GDM1 (cell line): Measurements from ENCODE around the gene TSPAN15.
"Not testable (repeated sequence)": the region's sequence is repeated elsewhere in the genome, so short reads cannot be mapped to it uniquely, and the experiment has no call there.

ENCODE experiments used
- DNase-seq: peaks from one replicate; lab custom pipeline; 2025; lab: John Stamatoyannopoulos, UW

The TSPAN15 gene

DNA sequence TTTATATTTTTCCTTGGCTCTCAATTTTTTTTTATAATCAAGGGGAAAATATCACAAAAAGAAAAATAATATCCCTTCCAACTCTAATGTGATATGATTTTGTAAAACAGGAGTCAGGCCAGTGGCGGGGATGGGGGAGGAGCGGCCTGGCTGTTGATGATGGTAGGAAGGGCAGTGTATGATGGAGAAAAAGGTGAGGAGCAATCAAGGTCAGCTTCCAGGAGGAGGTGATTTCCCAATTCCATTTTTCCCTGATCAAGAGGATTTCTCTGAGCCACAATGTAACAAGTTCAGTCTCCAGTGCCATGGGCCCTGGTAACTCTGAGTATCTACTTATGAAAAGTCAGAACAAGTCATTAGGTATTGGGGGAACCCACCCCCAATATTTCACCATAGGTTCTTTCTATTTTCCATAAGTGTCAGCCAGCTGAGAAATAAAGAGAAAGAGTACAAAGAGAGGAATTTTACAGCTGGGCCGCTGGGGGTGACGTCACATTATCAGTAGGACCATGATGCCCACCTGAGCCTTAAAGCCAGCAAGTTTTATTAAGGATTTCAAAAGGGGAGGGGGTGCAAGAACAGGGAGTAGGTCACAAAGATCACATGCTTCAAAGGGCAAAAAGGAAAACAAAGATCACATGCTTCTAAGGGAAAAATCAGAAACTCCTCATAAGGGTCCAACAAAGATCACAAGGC is 37.0 kb downstream of the TSPAN15 start:
- not testable (repeated sequence) for DNase-seq

DNA sequence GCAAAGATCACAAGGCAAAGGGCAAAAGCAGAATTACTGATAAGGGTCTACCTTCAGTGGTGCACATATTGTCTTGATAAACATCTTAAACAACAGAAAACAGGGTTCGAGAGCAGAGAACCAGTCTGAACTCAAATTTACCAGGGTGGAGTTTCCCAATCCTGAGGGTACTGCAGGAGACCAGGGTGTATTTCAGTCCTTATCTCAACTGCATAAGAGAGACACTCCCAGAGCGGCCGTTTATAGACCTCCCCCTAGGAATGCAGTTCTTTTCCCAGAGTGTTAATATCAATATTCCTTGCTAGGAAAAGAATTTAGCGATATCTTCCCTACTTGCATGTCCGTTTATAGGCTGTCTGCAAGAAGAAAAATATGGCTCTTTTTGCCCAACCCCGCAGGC is 37.6 kb downstream of the TSPAN15 start:
- DNase-seq, result not testable (repeated sequence)

DNA sequence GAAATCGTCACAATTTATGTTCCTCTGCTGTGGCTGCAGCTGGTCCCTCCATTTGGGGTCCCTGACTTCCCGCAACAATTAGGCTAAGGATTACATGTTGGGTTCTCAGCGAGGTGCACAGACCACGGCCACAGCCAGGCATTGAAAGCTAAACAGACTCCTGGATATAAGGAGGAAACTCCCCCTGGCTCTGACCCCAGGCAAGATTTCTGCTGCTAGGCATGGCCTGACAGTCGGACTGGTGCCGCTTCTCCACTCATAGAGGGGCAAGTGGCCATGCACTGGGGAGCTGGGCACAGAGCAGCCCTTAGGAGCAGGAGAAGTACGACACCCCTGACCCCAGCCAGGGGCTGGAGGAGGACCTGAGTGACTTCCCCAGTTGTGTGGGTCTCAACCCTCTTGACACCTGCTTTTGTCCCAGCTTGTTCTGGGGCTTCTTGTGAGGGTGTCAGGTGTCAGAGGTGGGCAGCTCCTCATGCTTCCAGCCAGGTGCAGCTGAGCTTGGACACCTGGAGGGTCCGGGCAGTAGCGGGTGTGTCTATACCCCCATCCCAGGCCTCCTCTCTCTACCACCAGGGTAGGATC is 38.3 kb downstream of the TSPAN15 start:
- DNase-seq, result no peak

DNA sequence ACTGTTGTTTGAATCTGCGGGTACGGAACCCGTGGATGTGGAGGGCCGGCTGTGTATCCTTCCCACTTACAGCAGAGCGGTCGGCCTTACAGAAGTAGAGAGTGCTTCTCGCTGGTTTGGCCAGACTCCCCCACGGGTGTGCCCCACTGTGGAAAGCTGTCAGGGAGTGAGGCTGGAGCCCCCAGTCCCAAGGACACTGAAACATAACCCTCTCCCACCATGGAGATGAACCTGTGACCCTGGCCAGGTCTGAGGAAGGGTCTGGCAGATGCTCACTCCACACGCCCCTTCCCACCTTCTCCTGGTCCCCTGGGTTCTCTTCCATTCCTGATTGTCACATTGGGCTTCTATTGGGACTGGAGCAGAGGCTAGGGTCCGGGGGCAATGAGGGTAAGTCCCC is 39.6 kb downstream of the TSPAN15 start:
- no peak for DNase-seq

DNA sequence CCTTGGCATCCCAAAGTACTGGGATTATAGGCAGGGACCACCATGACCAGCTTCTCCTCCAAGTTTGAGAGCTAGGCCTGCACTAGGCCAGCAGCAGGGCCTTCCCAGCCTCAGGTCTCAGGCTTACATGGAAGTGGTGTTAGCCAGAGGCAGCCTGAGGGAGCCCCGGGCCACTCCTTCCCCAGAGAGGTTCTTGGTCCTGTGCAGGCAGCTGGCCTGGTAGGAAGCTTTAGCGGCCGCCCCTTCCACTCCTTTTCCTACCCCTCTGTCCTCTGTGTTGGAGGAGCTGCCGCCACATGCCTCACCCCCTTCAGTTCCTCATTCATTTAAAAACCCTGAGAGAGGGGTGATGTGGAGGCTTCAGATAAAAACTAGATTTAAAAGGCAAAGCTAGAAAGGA is 40.3 kb downstream of the TSPAN15 start:
- peak; percentile 48 for DNase-seq

DNA sequence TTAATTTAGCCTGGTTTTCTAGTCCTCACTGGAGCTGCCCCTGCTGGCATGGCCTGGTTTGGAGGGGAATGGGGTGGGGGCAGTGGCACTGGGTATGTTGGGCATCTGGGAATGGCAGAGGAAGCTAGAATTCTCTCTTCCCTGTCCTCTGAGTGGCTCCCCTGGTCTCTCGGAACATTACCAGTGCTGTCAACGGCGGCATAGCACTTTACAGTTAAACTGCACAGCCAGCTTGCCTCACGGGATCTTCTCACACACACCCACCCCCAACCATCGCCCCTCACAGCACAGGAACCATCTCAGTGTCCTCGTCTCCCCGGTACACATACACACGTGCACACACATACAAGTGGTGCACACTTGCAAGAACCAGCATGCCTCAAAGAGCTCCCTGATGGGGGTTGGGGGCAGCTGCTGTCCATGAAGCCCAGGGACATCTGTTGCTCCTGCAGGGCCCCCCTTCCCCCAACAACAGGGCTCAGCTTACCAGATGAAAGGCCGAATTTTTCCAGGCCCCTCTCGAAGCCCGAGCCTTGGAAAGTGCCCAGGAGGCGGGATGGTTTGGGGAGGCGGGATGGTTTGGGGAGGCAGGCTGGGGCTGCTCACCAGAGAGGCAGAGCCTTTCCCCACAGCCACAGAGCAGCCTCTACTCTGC is 41.0 kb downstream of the TSPAN15 start:
- no peak for DNase-seq

DNA sequence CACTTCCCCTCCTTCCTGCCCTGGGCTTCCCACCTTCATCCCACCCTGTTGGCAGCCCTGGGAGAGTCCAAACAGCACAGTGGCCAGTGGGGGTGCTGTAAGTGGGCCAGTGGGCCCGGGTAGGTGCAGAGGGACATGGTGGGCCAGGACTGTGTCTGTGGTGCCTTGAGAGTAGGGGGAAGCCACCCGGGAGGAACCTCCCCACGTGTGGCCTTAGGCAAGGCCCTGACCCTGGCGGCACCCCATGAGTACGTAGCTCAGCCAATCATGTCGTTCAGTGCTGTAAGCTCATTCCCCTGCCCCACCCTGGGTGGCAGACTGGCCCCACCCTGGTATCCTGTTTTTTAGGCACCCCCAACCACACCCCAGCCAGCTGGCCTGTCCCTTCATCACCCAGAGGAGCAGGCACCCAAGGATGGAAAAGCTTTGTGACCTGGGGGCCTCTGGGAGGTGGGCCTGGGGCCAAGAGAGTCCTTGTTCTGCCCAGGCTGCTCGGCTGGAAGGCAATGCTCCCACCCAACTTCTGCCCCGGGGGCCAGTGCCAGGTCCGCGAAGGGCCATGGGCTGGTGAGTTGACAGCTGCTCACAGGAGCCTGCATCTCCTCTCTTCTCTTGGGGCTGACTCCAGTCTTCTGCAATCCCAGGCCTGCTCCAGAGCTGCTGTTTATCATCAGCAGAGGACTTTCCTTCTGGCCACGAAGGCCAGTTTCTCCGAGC is 41.6 kb downstream of the TSPAN15 start:
- no peak for DNase-seq

DNA sequence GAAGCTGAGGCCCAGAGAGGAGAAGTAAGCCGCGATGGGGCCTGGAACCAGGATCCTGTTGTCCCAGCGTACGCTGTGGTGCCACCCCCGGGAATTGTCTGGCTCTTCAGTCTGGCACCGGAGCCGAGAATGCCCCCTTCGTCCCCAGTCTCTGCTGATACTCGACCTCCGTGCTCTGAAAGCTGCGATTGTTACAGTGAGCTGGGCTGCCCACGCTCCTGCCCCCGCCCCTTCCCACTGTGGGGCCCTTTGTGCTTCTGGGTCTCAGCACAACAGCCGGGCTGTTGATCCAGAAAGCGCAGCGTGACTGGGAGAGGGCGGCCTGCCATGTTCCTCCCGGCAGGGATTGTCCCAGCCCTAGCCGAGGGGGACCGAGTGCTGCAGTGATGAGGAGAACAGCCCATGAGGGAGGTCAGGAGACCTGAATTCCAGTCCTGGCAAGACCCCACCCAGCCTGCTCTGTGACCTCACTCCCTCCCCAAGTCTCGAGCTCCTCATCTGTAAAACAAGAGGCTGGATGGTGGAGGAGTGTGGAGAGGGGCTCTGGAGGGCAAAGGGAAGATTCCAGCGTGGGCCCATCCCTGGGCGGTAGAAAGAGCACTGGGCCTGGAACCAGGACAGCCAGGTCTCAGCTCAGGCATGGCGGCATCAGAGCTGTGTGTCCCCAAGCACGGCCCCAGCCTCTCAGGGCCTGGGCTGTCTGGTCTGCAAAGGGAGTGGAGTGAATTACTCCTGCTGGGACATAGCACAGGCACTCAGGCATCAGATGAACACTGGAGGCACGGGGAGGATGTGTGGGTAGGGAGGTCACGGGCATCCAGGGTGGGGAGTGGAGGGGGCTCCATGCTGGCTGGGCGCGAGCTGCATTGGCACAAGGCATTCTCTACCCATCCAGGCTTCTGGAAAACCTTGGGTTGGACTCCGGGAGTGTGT is 43.6 kb downstream of the TSPAN15 start:
- no peak for DNase-seq

DNA sequence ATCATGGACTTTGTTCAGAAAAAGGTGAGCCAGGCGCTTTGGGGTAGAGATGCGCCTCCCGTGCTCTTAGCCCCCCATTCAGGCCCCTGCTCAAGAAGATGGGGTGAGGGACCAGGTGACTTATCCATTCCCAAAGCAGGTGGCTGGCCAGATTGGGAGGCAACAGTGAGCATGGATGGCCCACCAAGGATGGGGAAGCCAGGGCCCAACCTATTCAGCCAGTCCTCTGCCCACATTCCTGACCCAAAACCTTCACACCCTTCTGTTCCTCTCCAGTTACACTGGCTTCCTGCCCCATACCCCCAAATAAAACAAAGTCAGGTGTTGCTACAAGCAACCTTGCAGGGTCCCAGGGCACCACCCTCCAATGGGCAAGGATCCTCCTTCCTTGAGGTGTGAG is 44.4 kb downstream of the TSPAN15 start:
- DNase-seq, result no peak

DNA sequence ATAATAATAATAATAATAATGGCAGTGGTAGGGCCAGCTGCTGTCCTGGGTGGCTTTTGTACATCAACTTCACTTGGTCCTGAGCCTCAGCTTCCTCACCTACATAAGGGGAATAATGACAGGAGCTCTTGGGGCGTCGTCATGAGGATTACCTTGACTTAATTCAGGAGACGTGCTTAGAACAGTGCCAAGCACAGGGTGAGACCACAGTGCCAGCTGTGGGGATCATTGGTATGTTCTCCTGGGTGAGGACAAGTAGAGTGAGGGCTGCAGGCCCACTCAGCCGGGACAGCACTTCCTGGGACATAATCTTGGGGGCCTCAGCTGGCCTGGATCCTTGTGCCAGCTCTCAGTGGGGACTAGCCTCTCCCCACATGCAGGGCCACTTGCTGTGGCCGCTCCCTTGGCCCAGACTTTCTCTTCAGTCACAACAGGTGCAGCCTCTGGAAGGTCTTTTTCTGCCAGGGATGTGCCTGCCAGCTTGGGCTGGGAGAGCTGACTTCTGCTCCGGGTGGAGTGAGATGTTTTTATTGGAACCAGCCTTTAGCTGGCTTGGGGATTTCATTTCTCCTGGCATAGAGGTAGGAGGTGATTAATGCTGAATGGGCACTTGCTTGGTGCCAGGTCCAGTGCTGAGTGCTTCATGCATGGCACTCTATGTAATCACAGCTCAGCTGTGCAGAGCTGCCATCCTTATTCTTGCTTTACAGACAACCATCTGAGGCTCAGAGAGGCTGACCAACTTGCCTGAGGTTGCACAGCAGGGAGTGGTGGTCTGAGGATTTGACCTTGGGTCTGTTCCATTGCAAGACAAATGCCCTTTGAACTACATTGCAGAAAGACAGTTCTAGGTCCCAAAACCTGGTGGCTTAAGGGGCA is 45.3 kb downstream of the TSPAN15 start:
- no peak for DNase-seq

DNA sequence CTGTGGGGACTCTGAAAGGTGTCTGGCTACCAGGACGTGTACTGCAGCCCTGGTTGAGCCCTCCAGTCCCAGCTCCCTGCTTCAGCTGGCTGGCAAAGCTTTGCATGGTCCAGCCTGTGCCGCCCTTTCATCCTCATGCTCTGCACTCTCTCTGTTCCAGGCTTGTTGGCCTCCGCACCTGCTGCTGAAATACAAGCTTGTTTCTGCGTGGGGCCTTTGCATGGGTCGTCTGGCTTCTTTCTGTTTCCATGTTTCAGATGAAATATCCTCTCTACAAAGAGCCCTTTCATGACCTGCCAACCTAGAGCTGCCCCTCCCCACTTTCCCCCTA is 45.9 kb downstream of the TSPAN15 start:
- DNase-seq, result no peak

DNA sequence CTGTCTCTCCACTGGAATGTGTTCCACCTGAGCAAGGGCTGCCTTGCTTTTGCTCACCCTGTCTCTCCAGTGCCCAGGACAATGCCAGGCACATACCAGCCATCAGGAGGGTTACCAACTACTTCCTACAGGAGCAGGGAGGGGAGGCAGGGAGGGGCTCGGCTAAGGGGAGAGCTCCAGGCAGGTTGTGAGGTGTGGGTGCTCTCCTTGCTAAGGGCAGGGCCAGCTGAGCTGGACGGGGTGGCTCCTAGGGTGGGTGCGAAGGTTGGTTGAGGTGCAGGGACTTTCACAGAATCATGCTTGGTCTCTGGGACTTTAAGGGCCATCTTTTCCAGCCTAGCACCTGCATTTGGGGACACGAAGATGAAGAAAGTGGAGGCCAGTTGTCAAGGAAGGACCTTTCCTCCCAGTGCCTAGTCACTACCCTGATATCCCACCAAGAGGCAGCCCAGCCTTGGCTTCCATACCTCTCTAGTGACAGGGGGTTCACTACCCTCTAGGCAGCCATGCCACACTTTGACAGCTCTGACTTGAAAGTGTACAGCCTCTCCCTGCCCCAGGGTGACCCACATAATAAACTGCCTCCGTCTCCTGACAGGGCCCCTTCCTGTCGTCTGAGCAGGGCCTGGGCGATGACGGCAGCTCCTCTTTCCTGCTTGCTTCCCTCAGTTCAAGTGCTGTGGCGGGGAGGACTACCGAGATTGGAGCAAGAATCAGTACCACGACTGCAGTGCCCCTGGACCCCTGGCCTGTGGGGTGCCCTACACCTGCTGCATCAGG is 46.5 kb downstream of the TSPAN15 start:
- DNase-seq, result peak; percentile 38

DNA sequence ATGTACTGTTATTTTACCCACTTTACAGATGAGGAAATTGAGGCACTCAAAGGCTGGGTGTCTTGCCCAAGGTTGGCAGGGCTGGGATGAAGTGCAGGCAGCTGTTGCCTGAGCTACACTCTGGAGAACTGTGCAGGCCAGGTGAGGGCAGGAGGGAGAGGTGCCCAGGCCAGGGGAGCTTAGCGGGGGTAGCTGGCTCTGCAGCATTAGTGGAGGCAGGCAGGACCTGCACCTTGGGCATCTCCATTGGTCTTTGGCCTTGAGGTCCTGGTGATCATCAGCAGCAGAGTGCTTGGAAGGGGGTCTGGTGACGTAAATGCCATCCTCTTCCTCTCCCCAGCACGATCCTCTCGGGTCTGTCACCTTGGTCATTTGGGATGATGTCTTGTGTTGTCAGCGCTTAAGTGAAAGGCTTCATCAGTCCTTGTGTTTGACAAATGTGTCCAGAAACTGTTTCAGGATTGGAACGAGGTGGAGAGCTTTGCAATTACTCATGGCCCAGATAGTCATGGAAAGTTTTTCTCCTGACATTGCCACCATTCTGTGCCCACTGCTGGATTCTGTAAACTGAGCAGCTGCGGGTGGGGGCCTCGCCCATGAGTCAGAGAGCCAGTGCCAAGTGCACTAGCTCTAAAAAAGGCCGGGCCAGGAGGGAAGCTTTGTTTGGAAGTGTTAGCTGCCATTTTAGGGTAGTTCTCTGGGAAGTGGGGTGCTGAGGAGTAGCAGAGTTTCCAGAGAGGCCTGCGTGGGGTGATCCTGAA is 47.6 kb downstream of the TSPAN15 start:
- DNase-seq, result no peak

DNA sequence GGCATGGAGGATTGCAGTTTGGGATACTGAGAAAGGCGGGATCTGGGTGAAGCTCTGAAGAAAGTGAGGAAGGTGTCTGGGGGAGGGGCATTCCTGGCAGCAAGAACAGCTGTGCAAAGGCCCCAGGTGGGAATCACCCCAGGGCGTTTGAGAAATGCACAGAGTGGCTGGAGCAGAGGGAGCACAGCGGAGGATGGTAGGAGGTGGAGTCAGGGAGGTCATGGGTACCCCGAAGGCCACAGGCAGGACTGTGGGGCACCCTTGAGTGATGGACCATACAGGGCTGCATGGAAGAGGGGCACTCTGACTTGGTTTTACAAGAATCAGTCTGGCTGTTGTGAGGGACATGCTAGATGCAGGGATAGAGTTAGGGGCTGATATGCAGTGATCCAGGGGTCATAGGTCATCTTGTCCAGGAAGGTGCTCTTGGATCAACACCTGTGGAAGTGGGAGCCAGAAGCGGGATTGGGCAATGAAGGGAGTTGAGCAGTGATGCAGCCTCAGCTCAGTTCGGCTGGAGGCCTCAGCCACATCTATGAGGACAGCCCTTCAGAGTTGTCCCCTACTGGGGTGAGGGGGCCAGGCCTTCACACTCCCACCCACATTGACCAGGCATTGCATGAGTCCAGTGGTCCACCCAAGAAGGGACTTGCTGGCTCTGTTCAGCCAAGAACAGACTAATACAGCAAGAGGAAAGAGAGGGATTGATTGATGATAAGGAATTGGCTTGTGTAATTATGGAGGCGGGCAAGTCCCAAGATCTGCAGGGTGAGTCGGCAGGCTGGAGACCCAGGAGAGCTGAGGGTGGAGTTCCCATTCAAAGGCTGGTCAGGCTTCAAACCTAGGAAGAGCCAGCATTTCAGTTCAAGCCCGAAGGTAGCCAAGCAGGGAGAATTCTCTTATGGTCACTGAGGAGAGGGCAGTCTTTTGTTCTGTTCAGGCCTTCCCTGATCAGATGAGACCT is 48.7 kb downstream of the TSPAN15 start:
- no peak for DNase-seq

DNA sequence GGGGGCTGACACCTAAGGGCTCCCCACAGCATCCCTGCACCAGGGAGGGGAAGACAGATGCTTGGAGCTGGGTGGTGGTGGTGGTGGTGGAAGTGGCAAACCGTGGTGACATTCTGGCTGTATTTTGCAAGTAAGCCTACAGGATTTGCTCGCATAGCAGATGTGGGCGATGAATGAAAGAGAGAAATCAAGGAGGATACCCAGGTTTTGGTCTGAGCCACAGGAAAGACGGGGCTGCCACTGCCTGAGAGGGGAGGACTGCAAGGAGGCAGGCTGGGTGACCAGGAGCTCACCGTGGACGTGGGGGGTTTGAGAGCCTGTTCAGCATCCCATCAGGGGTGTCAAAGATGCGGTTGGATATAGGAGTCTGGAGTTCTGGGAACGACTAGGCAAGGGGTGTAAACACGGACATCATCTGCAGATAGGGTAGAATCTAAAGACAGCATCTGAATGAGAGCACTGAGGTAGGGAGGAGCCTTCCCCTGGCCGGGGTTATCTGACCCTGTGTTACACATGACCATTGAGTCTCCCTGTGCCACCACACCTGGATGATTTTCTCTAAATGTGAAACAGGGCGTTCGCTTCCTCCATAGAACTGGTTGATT is 49.7 kb downstream of the TSPAN15 start:
- DNase-seq, result no peak

DNA sequence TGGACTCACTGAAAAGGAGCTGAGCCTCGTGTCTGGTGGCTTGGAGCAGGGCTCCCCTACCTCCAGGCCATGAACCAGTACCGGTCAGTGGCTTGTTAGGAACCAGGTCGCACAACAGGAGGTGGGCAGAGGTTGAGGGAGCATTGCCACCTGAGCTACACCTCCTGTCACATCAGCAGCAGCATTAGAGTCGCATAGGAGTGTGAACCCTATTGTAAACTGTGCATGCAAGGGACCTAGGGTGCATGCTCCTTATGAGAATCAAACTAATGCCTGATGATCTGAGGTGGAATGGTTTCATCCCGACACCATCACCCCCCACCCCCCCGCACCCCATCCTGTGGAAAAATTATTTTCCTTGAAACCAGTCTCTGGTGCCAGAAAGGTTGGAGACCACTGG is 50.4 kb downstream of the TSPAN15 start:
- DNase-seq, result no peak

DNA sequence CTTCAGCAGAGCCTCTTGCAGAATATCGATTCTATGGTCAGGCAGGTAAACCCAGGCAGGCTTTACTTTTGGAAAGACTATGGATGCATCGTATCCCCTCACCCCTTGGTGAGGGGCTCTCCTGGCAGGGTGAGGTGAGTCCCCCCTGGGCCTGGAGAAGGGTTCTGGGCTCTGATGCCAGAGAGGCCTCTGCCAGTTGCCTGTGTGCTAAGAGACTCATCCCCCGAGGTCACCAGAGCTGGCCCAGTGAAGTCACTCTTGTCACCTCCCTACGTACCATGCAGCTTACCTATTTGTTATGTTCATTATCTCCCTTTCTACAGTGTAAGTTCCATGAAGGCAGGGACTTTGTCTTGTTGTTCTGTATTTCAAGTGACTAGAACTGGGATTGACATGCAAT is 51.3 kb downstream of the TSPAN15 start:
- no peak for DNase-seq
